ENCODE data around the gene RNF157.

DNA sequence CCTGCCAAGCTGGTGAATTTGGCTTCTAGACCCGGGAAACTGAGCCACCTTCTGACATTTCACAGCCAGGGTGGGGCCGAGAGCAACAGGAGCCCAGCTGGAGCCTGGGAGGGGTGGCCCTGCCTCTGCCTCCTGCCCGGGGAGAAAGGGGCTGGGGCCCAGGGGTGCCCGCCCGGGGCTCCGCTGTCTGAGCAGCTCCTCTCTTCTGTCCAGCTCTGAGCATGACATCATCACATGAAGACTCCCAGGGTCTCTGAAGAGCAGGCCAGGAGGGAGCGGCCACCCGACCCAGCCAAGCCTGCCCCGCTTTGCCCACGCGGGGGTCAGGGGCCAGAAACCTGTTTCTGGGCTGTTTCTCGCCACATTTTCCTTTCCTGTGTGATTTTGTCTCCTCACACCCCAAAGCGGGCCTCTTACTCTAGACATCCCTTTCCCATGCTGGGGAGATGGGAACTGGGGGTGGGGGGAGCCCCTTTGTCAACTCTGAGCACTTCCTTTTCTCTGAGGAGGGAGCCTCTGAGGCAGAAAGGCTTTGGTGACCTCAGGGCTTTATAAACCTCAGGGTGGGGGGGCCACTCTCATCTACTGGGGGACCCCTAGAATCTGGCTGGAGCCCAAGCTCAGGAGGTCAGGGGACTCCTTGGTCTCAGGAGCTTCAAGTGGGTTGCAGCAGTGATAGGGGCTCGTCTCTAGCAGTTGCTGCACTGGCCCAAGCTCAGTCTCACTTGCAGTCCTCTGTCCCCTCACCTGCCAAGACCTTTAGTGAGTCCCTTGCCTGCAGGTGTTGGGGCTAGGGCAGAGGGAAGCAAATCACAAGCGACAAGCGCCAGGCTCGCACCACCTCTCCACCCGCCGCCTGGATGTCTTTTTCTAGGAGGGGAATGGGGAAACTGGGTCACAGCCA lies 32.5 kb upstream of the RNF157 start:
- TF ChIP-seq EZH2 (IDR thresholded peaks at IDR 0.05) (no peak), POLR2AphosphoS5 (IDR thresholded peaks at IDR 0.05; ENCODE audit: low read depth, low read length) (no peak), CTCF (IDR thresholded peaks at IDR 0.05 in 2 of 3, conservative IDR thresholded peaks at IDR 0.05 in 1 of 3; ENCODE audit: borderline replicate concordance in 1 of 3, insufficient read depth in 1 of 3, low read depth in 2 of 3, low read length in 2 of 3) (no peak), YY1 (IDR thresholded peaks at IDR 0.05; ENCODE audit: extremely low read depth, insufficient replicate concordance, low read depth, low read length) (no peak), EGR1 (IDR thresholded peaks at IDR 0.05; ENCODE audit: low read depth) (no peak), POLR2A (IDR thresholded peaks at IDR 0.05; ENCODE audit: borderline replicate concordance, extremely low read depth, insufficient read depth, insufficient read length) (no peak)

Measured in HCT116 (cell line).